PFSK-1 (cell line): Measurements from ENCODE around the gene DOCK9.

Experiments used
- POLR2AphosphoS5 ChIP-seq: IDR thresholded peaks from 2 replicates; pipeline ENCODE4 v1.6.1; 2012; ENCODE audit warnings: low read depth, mild to moderate bottlenecking, control low read depth, low read length, moderate library complexity
- REST ChIP-seq, 2 experiments: IDR thresholded peaks; 2 replicates each; pipeline versions ENCODE4 v1.6.1 to v1.8.0; 2011 to 2012; ENCODE audit warnings: low read depth in 2 of 2, low read length in 2 of 2, control low read depth in 1 of 2, inconsistent platforms in 1 of 2, mild to moderate bottlenecking in 1 of 2, moderate library complexity in 1 of 2; ENCODE audit not compliant: insufficient read depth in 1 of 2
- SIN3A ChIP-seq: IDR thresholded peaks from 2 replicates; pipeline ENCODE4 v1.6.1; 2012; ENCODE audit warnings: mild to moderate bottlenecking, low read length, moderate library complexity, borderline replicate concordance; ENCODE audit not compliant: insufficient read depth
- TAF1 ChIP-seq: IDR thresholded peaks from 2 replicates; pipeline ENCODE4 v1.6.1; 2012; ENCODE audit warnings: low read length, control low read depth, borderline replicate concordance; ENCODE audit not compliant: insufficient read depth

- TF ChIP-seq POLR2AphosphoS5 = no peak
- TF ChIP-seq SIN3A = no peak
- no peak for TF ChIP-seq TAF1
- TF ChIP-seq REST (IDR thresholded peaks at IDR 0.05; ENCODE audit: insufficient read depth in 1 of 2, low read depth in 2 of 2, low read length in 2 of 2) = no peak
Observed at GRCh38 chr13:99012539-99012938, 34.7 kb upstream of the DOCK9 start.
